ENCODE results near the gene CD38.

GRCh38 chr4:15891312-15891711 is 113.2 kb downstream of the CD38 start:
- no peak for TF ChIP-seq CTCF (IDR thresholded peaks at IDR 0.05)
- no peak for TF ChIP-seq NR3C1 (CRISPR knock-in tag; conservative IDR thresholded peaks at IDR 0.05; ENCODE audit: low read depth)

Measured in WTC11 (cell line).